Neuronal stem cell (in vitro differentiated cells): ENCODE results near the gene SLC22A7.

Experiments used
- DNase-seq: peaks from one replicate; pipeline ENCODE4 v3.0.0-alpha.2; 2013; ENCODE audit warnings: low spot score
- H2AFZ ChIP-seq: one replicate; pipeline ENCODE4 v1.6.1; 2013; ENCODE audit warnings: mild to moderate bottlenecking, low read length, inconsistent platforms
- H2AK5ac ChIP-seq: 2 replicates; pipeline ENCODE4 v1.6.1; 2013; ENCODE audit warnings: low read depth, mild to moderate bottlenecking, inconsistent platforms, low read length, moderate library complexity, mixed read lengths
- H2BK120ac ChIP-seq: 2 replicates; pipeline ENCODE4 v1.6.1; 2013; ENCODE audit warnings: low read depth, mild to moderate bottlenecking, inconsistent platforms, low read length, moderate library complexity, mixed read lengths
- H2BK12ac ChIP-seq: one replicate; pipeline ENCODE4 v1.6.1; 2013; ENCODE audit warnings: low read length, inconsistent platforms
- H2BK15ac ChIP-seq: 2 replicates; pipeline ENCODE4 v1.6.1; 2013; ENCODE audit warnings: mild to moderate bottlenecking, low read length, inconsistent platforms, mixed read lengths
- H2BK5ac ChIP-seq: one replicate; pipeline ENCODE4 v1.6.1; 2013; ENCODE audit warnings: inconsistent platforms, mild to moderate bottlenecking, low read length, moderate library complexity
- H3K14ac ChIP-seq: one replicate; pipeline ENCODE4 v1.6.1; 2013; ENCODE audit warnings: low read length, inconsistent platforms
- H3K18ac ChIP-seq: 2 replicates; pipeline ENCODE4 v1.6.1; 2013; ENCODE audit warnings: low read length, inconsistent platforms
- H3K23ac ChIP-seq: 2 replicates; pipeline ENCODE4 v1.6.1; 2013; ENCODE audit warnings: low read depth, mild to moderate bottlenecking, mixed read lengths, low read length, inconsistent platforms; ENCODE audit not compliant: poor library complexity
- H3K27ac ChIP-seq: replicated peaks from 3 replicates; pipeline ENCODE4 v1.5.1; 2013; ENCODE audit warnings: low read length, inconsistent platforms
- H3K27me3 ChIP-seq, 3 experiments: 2 replicates each; pipeline ENCODE4 v1.6.1; 2013; ENCODE audit warnings: low read length in 3 of 3, mild to moderate bottlenecking in 2 of 3, inconsistent platforms in 1 of 3, low read depth in 1 of 3, mixed read lengths in 1 of 3, moderate library complexity in 1 of 3; ENCODE audit not compliant: control insufficient read depth in 3 of 3, insufficient read depth in 3 of 3
- H3K36me3 ChIP-seq, 2 donors: replicated peaks in 1 of 2; 2 replicates each; pipeline ENCODE4 v1.6.1; 2013; ENCODE audit warnings: low read length in 2 of 2; ENCODE audit not compliant: control insufficient read depth in 2 of 2, insufficient read depth in 2 of 2
- H3K4ac ChIP-seq: 2 replicates; pipeline ENCODE4 v1.6.1; 2013; ENCODE audit warnings: inconsistent platforms, mild to moderate bottlenecking, low read length, moderate library complexity
- H3K4me1 ChIP-seq, 2 donors: 1 replicate in 1 of 2; 2 replicates in 1 of 2; pipeline ENCODE4 v1.6.1; 2013; ENCODE audit warnings: low read length in 2 of 2, low read depth in 1 of 2; ENCODE audit not compliant: control insufficient read depth in 2 of 2, insufficient read depth in 1 of 2
- H3K4me2 ChIP-seq: one replicate; pipeline ENCODE4 v1.6.1; 2013; ENCODE audit warnings: mild to moderate bottlenecking, low read length, inconsistent platforms; ENCODE audit not compliant: insufficient read depth, poor library complexity, severe bottlenecking
- H3K4me3 ChIP-seq, 2 donors: 2 replicates each; pipeline ENCODE4 v1.5.1; 2013; ENCODE audit warnings: low read length in 2 of 2, mild to moderate bottlenecking in 2 of 2, inconsistent platforms in 1 of 2, moderate library complexity in 1 of 2
- H3K79me1 ChIP-seq: one replicate; pipeline ENCODE4 v1.6.1; 2013; ENCODE audit warnings: low read depth, mild to moderate bottlenecking, inconsistent platforms, low read length, moderate library complexity
- H3K9ac ChIP-seq: one replicate; pipeline ENCODE4 v1.6.1; 2013; ENCODE audit warnings: mild to moderate bottlenecking, low read depth, low read length, inconsistent platforms; ENCODE audit not compliant: poor library complexity
- H3K9me3 ChIP-seq, 2 donors: replicated peaks in 1 of 2; 2 replicates each; pipeline versions ENCODE3 to v1.6.1; 2013; ENCODE audit warnings: low read length in 2 of 2, mild to moderate bottlenecking in 2 of 2, inconsistent platforms in 1 of 2, low read depth in 1 of 2, mixed read lengths in 1 of 2, moderate library complexity in 1 of 2; ENCODE audit not compliant: control insufficient read depth in 2 of 2, insufficient read depth in 1 of 2
- H4K8ac ChIP-seq: one replicate; pipeline ENCODE4 v1.6.1; 2013; ENCODE audit warnings: low read depth, mild to moderate bottlenecking, inconsistent platforms, low read length, moderate library complexity
- H4K91ac ChIP-seq: one replicate; pipeline ENCODE4 v1.6.1; 2013; ENCODE audit warnings: low read length, low read depth, mild to moderate bottlenecking, inconsistent platforms; ENCODE audit not compliant: poor library complexity
- WGBS, 2 donors: extraction: QIAGEN DNeasy Blood & Tissue Kit; methylation state at CpG; one replicate each; pipeline ENCODE4 v1.1.7; 2013; ENCODE audit warnings: missing lambda C conversion rate in 2 of 2, mixed read lengths in 1 of 2; ENCODE audit not compliant: insufficient read length in 2 of 2, insufficient replicate concordance in 1 of 2; ENCODE audit errors: extremely low coverage in 2 of 2; 5-methylcytosine and 5-hydroxymethylcytosine counted together

The SLC22A7 gene

GRCh38 chr6:43318011-43318410 lies 20.0 kb downstream of the SLC22A7 start:
- no peak overlapping the region for H4K91ac ChIP-seq
- H3K4me2 ChIP-seq: no peak overlapping the region
- no peak overlapping the region for H3K4ac ChIP-seq
- H3K23ac ChIP-seq: no peak overlapping the region
- H2BK15ac ChIP-seq: no peak overlapping the region
- no peak overlapping the region for H2BK120ac ChIP-seq
- H3K27me3 ChIP-seq: no peaks in the 10 kb centered on the region
- no peak overlapping the region for H3K4me3 ChIP-seq
- H3K4me1 ChIP-seq: peaks cover 0 to 2% of the 10 kb centered on the region in 2 donors
- no peak overlapping the region for H2BK5ac ChIP-seq
- no peak overlapping the region for H3K18ac ChIP-seq
- no peak overlapping the region for H2BK12ac ChIP-seq
- H3K27ac ChIP-seq: no peak overlapping the region
- H3K9ac ChIP-seq: no peak overlapping the region
- no peak overlapping the region for H2AK5ac ChIP-seq
- no peak for DNase-seq
- H3K9me3 ChIP-seq: no peaks in the 10 kb centered on the region
- no CpG with 5 or more reads among the region's 2 CpGs for WGBS, 2 donors
- H3K14ac ChIP-seq: no peak overlapping the region
- no peaks in the 10 kb centered on the region for H3K79me1 ChIP-seq
- H2AFZ ChIP-seq: no peak overlapping the region
- H3K36me3 ChIP-seq: no peaks in the 10 kb centered on the region
- H4K8ac ChIP-seq: no peak overlapping the region

- Histone ChIP-seq H3K27ac (no peak overlapping the region), H4K91ac (no peak overlapping the region), H3K79me1 (no peaks in the 10 kb centered on the region), H3K27me3 (no peaks in the 10 kb centered on the region), H3K23ac (no peak overlapping the region), H2BK5ac (no peak overlapping the region), H3K4me2 (no peak overlapping the region), H3K9ac (no peak overlapping the region), H2AFZ (no peak overlapping the region), H3K14ac (no peak overlapping the region), H3K9me3 (no peaks in the 10 kb centered on the region), H2AK5ac (no peak overlapping the region), H3K4me3 (no peak overlapping the region), H2BK15ac (no peak overlapping the region), H3K36me3 (no peaks in the 10 kb centered on the region), H2BK120ac (no peak overlapping the region), H3K18ac (no peak overlapping the region), H3K4ac (no peak overlapping the region), H2BK12ac (no peak overlapping the region), H3K4me1 (no peaks in the 10 kb centered on the region), H4K8ac (no peak overlapping the region)
- WGBS, 2 donors: no CpG with 5 or more reads among the region's 1 CpG
- DNase-seq: no peak
These were observed 27.8 kb downstream of the SLC22A7 start for GRCh38 chr6:43325876-43326275.

DNA sequence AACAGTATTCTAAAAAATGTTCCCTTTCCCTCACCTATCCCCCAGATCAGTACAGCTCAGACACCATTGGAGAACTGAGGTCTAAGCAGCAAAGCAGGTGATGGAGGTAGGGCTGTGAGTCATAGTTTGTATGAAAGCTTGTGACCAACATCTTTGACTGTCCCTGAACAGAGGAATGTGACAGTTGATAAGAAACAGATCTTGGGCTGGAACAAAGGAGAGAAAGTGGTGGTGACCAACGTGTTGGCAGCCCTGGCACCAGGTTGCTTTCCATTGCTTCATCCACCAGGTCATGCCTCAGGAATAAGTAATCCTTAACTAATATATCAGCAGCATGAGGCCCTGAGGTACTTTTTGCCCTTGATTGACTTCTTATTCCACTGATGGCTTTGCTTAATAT lies 30.5 kb downstream of the SLC22A7 start:
- no peak overlapping the region for H2BK5ac ChIP-seq
- no peak overlapping the region for H3K4me2 ChIP-seq
- H3K18ac ChIP-seq: no peak overlapping the region
- H3K23ac ChIP-seq: no peak overlapping the region
- no peaks in the 10 kb centered on the region for H3K27me3 ChIP-seq
- DNase-seq: no peak
- H3K79me1 ChIP-seq: no peaks in the 10 kb centered on the region
- WGBS, 2 donors: no CpG with 5 or more reads among the region's 1 CpG
- no peak overlapping the region for H3K27ac ChIP-seq
- H3K14ac ChIP-seq: no peak overlapping the region
- H4K8ac ChIP-seq: no peak overlapping the region
- H2AFZ ChIP-seq: no peak overlapping the region
- H4K91ac ChIP-seq: no peak overlapping the region
- no peak overlapping the region for H2AK5ac ChIP-seq
- H3K4me3 ChIP-seq: no peak overlapping the region
- H2BK15ac ChIP-seq: no peak overlapping the region
- H3K4me1 ChIP-seq: no peaks in the 10 kb centered on the region
- H3K4ac ChIP-seq: no peak overlapping the region
- H3K9me3 ChIP-seq: no peaks in the 10 kb centered on the region
- no peak overlapping the region for H2BK12ac ChIP-seq
- no peak overlapping the region for H3K9ac ChIP-seq
- no peak overlapping the region for H2BK120ac ChIP-seq
- no peaks in the 10 kb centered on the region for H3K36me3 ChIP-seq

DNA sequence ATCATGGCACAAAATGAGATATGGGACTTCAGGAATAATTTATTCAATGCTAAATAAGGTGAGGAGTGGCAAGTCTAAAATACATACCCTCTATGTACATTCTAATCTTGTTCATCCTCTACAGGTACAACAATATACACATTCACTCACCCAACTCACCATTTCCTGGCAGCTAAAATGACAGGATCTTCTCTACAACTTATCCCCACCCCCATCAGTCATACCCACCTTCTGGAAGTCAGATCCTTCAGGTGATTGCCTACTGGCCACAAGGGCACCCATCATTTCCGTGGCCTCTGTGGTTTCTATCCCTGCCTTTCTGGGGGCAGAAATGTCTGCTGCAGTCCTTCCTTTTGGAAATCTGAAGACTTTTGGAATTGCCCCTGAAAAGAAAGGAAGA lies 33.4 kb downstream of the SLC22A7 start:
- Histone ChIP-seq H3K4ac (no peak overlapping the region), H2BK15ac (no peak overlapping the region), H3K14ac (no peak overlapping the region), H2BK120ac (no peak overlapping the region), H3K9ac (no peak overlapping the region), H2AK5ac (no peak overlapping the region), H2BK5ac (no peak overlapping the region), H3K4me2 (no peak overlapping the region), H3K36me3 (peaks cover 2 to 5% of the 10 kb centered on the region in 2 donors), H2AFZ (no peak overlapping the region), H3K18ac (no peak overlapping the region), H3K4me3 (no peak overlapping the region), H3K27ac (no peak overlapping the region), H3K4me1 (no peaks in the 10 kb centered on the region), H4K8ac (no peak overlapping the region), H4K91ac (no peak overlapping the region), H2BK12ac (no peak overlapping the region), H3K27me3 (no peaks in the 10 kb centered on the region), H3K79me1 (no peaks in the 10 kb centered on the region), H3K9me3 (no peaks in the 10 kb centered on the region), H3K23ac (no peak overlapping the region)
- WGBS, 2 donors: no CpG with 5 or more reads among the region's 1 CpG
- DNase-seq: no peak
